Lower lobe of right lung (tissue), 2 donors: ENCODE results near the gene RNF186. TPM values are rescaled to one million over a fixed set of nuclear protein-coding genes. Genes with fewer than 3 reads are reported as not detected.
A peak's percentile ranks its signal among the peaks of the same experiment; 100 is the strongest.
"Not testable (repeated sequence)": the region's sequence is repeated elsewhere in the genome, so short reads cannot be mapped to it uniquely, and the experiment has no call there.

Experiments used
- ATAC-seq, 2 donors: fragments of 200-7000 bp; cut with Tn5 transposase; one replicate each; pipeline ENCODE4 v1.9.1; 2020 to 2022; ENCODE audit warnings: mild to moderate bottlenecking in 2 of 2, moderate library complexity in 2 of 2
- DNase-seq: peaks from one replicate; pipeline ENCODE4 v3.0.0-alpha.2; 2020
- H3K27ac ChIP-seq: fragments of 200-600 bp; one replicate; pipeline ENCODE4 v1.8.0; 2022
- H3K27me3 ChIP-seq: fragments of 200-600 bp; one replicate; pipeline ENCODE4 v1.8.0; 2022; ENCODE audit warnings: low read depth
- H3K36me3 ChIP-seq: fragments of 200-600 bp; one replicate; pipeline ENCODE4 v1.8.0; 2022; ENCODE audit warnings: mild to moderate bottlenecking
- H3K4me1 ChIP-seq: fragments of 200-600 bp; one replicate; pipeline ENCODE4 v1.8.0; 2022
- H3K4me3 ChIP-seq: fragments of 200-600 bp; one replicate; pipeline ENCODE4 v1.8.0; 2022; ENCODE audit warnings: mild to moderate bottlenecking
- H3K9me3 ChIP-seq: fragments of 200-600 bp; one replicate; pipeline ENCODE4 v1.8.0; 2022
- CTCF ChIP-seq: fragments of 200-600 bp; IDR thresholded peaks from one replicate; pipeline ENCODE4 v1.8.0; 2022; ENCODE audit warnings: antibody characterized with exemption, mild to moderate bottlenecking
- intact Hi-C: fragments of 100-400 bp; cut with DNase I; formaldehyde crosslinking; loops from one replicate; pipeline ENCODE4 v1.11.0; 2022
- total RNA-seq: library from RNA; stranded (reverse); fragmentation: NEBNext Ultra II Directional; extraction: Animal tissue kit (Norgen Biotek cat#: 25700); gene quantifications from one replicate; pipeline ENCODE4 v1.2.1, GENCODE V29; 2021
- donor health status: DM: no; HTN: yes; CAD: no; lungs with severe emphysema.

Gene RNF186
- total RNA-seq, 1 donor from 2014 or later, result not detected

DNA sequence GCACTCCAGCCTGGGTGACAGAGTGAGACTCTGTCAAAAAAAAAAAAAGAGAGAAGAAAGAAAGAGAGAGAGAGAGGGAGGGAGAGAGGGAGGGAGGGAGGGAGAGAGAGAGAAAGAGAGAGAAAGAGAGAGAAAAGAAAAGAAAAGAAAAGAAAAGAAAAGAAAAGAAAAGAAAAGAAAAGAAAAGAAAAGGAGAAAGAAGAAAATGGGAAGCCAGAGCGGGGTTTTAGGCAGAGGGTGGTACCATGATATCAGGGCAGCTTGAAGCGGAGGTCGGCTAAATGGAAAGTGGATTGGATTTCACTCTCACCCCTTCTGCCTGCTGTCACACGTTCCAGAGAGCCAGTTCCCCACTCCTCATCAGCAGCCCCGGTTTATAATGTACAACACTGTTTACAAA lies 17.3 kb downstream of the RNF186 start:
- no peaks in the 10 kb centered on the region for H3K9me3 ChIP-seq
- H3K27ac ChIP-seq, result no peak overlapping the region
- peaks cover 17% of the 10 kb centered on the region for H3K4me1 ChIP-seq
- no peak for ATAC-seq
- H3K27me3 ChIP-seq, result no peaks in the 10 kb centered on the region
- intact Hi-C loops, result no loop called here
- DNase-seq, result no peak
- H3K36me3 ChIP-seq, result peaks cover 4% of the 10 kb centered on the region
- TF ChIP-seq CTCF, result no peak
- no peak overlapping the region for H3K4me3 ChIP-seq

- peaks cover 14% of the 10 kb centered on the region for H3K36me3 ChIP-seq
- H3K27me3 ChIP-seq, result no peaks in the 10 kb centered on the region
- intact Hi-C loops, result no loop called here
- no peak overlapping the region for H3K27ac ChIP-seq
- H3K9me3 ChIP-seq, result no peaks in the 10 kb centered on the region
- DNase-seq (no peak), ATAC-seq (no peak)
- no peak overlapping the region for H3K4me3 ChIP-seq
- peaks cover 10% of the 10 kb centered on the region for H3K4me1 ChIP-seq
- no peak for TF ChIP-seq CTCF
Measured at GRCh38 chr1:19794583-19794982, 20.5 kb downstream of the RNF186 start.

GRCh38 chr1:19793360-19794046 lies 21.6 kb downstream of the RNF186 start:
- DNase-seq, result no peak
- Histone ChIP-seq H3K4me1 (peaks cover 1% of the 10 kb centered on the region), H3K36me3 (peaks cover 14% of the 10 kb centered on the region), H3K4me3 (no peak overlapping the region), H3K27ac (no peak overlapping the region), H3K27me3 (no peaks in the 10 kb centered on the region), H3K9me3 (no peaks in the 10 kb centered on the region)
- TF ChIP-seq CTCF, result no peak
- ATAC-seq, result no peak
- intact Hi-C loops, result no loop called here

GRCh38 chr1:19792237-19793002 lies 22.7 kb downstream of the RNF186 start:
- TF ChIP-seq CTCF, result no peak
- no peaks in the 10 kb centered on the region for H3K4me1 ChIP-seq
- DNase-seq (no peak), ATAC-seq (peak in 1 of 2 donors; percentile 35)
- intact Hi-C loops, result no loop called here
- peaks cover 19% of the 10 kb centered on the region for H3K36me3 ChIP-seq
- no peaks in the 10 kb centered on the region for H3K27me3 ChIP-seq
- H3K4me3 ChIP-seq, result no peak overlapping the region
- H3K27ac ChIP-seq, result no peak overlapping the region
- no peaks in the 10 kb centered on the region for H3K9me3 ChIP-seq

DNA sequence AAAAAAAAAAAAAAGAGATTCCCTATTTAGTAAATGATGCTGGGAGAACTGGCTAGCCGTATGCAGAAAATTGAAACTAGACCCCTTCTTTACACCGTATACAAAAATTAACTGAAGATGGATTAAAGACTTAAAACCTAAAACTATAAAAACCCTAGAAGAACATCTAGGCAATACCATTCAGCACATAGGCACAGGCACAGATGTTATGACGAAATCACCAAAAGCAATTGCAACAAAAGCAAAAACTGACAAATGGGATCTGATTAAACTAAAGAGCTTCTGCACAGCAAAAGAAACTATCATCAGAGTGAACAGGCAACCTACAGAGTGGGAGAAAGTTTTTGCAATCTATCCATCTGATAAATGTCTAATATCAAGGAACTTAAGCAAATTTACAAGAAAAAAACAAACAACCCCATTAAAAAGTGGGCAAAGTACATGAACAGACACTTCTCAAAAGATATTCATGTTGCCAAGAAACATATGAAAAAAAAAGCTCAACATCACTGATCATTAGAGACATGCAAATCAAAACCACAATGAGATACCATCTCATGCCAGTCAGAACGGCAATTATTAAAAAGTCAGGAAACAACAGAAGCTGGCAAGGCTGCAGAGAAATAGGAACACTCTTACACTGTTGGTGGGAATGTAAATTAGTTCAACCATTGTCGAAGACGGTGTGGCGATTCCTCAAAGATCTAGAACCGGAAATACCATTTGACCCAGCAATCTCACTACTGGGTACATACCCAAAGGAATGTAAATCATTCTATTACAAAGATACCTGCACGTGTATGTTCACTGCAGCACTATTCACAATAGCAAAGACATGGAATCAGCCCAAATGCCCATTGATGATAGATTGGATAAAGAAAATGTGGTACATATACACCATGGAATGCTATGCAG lies 24.8 kb downstream of the RNF186 start:
- DNase-seq, H3K4me1 ChIP-seq, intact Hi-C loops, H3K27me3 ChIP-seq, H3K9me3 ChIP-seq, ATAC-seq, H3K27ac ChIP-seq, H3K4me3 ChIP-seq: not testable (repeated sequence)
- H3K36me3 ChIP-seq, result peaks cover 39% of the 10 kb centered on the region
